Activated gamma-delta T cell treated with Interleukin-2 at 50 U/mL for 16 hours (primary cell): Measurements from ENCODE around the gene CNGA2.

Experiments
- DNase-seq: peaks from one replicate; pipeline ENCODE4 v3.0.0-alpha.2; 2020

The CNGA2 gene

GRCh38 chrX:151754047-151754429 lies 19.5 kb downstream of the CNGA2 start:
- no peak for DNase-seq

GRCh38 chrX:151754641-151755215 lies 20.2 kb downstream of the CNGA2 start:
- DNase-seq, result no peak

DNA sequence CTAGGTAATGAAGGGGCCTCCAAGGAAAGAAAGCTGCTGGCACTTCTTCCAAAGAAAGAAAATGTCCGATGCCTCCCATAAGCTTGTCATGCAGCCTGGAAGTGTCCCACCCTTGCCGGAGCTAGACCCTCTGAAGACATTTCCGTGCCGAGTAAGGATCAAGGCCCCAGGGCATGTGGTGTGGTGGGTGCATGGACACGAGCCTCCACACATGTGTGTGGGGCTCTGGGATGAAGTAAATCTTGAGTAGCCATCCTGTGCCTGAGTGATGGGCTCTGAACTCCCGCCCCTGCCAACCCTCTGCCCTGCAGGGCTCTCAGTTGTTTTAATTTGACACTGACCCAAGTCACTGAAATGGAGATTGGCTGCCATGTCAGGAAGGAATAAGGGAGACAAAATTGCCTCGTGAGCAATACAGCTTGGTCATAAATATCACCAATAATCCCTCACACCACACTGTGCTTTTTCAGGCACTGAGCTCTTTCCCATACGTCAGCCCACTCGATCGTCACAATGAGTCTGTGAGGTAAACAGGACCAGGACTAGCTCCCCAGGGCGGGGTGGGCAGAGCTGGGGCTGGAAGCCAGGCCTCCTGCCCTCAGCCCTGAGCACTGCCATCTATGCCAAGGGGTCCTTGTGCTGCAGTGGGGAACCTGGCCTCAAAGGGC lies 24.6 kb downstream of the CNGA2 start:
- DNase-seq, result no peak

- no peak for DNase-seq
Measured at GRCh38 chrX:151762802-151763201, 28.3 kb downstream of the CNGA2 start.

- no peak for DNase-seq
Measured at GRCh38 chrX:151763711-151764110, 29.2 kb downstream of the CNGA2 start.

- no peak for DNase-seq
Measured at GRCh38 chrX:151765026-151765425, 30.5 kb downstream of the CNGA2 start.

- DNase-seq, result no peak
Measured at GRCh38 chrX:151771726-151772125, 37.2 kb downstream of the CNGA2 start.

DNA sequence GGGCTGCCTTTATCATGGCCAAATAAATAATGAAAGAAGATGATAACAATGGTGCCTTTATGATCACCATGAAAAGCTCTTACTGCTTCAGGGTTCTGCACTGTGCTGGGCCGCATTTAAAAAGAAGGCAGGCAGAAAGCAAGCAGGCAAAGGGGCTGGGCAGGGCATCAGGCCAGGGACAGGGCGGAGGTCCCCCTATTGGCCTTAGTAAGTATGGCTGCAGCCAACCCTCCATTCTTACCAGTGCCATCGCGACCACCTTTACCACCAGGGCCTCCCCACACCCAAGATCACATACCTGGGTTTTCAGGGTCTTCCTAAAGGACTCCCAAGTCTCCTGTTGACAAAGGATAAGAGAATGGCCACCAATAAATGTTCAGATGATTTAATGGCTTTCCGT lies 38.9 kb downstream of the CNGA2 start:
- no peak for DNase-seq

DNA sequence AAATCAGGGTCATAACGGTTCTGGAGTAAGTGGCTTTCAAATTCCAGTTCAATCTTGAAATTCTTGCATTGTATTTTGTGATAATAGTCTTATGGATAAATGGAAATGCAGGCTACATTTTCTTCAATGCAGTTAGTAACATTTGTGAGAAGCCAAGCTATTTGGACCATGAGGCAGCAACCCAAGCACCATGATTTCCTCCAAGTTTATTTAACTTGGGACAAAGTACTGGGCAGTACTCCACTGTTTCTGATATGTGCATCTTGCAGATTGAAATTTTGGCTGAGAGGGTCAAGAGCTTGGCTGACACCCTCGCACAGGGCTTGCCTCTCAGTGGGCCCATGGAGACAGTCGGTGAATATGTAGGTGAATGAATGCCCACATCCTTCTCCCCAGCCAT lies 39.9 kb downstream of the CNGA2 start:
- no peak for DNase-seq

DNA sequence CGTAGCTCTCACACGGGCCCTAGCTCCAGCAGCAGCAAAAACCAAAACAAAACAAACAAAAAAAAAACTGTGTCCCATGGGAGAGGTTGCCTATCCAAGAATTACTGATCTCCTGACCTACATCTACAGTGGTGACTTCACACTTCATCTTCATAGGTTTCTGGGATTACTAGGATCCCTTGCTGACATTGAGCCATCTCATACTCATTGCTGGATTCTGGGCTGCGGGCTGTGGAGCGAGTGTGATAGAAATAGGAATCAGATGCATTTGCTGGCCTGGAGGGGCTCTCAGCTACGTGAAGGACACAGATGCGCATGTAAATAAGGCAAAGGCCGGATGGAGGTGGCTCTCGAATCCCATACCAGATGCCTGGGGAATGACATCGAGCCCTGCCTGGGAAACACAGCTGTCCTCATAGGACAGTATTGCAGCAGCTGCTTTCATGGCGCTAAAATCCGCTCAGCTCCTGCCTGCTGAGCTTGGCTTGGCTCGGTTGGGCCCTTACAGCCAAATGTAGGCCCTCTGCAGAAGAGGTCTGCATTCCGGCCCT lies 41.7 kb downstream of the CNGA2 start:
- no peak for DNase-seq

DNA sequence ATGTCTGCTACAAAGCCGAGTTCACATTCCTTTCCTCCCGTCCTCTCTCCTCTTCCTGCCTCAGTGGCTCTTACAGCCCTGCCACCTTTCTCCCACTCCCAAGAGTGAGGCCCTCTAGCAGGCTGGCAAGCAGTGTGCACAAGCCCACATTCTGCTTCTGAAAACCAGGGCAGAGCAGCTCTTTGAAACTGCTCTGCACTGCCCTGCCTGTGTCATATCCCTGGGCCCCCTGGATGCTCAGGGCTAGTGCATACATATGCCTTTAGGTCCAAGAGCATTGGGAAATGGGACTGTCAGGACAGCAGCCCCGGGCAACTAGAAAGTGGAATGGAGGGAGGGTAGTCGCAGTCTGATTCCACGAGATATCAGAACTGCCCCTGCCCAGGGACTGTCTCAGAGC lies 42.4 kb downstream of the CNGA2 start:
- DNase-seq, result no peak

DNA sequence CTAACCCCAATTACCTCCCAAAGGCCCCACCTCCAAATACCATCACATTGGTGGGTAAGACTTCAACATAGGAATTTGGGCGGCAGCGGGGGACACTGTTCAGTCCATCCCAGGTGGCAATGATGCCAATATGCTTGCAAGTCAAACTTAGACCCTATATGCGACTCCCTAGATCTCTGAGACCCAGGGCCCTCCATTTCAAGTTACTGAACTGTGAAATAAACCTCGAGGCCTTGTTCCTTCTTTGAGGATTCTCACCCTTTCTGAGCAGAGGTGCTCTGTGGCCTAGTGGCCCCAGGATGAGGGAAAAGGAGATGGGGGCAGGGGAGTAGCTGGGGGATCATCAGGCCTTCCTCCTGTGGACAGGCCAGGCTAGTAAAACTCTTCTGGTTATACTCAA lies 44.7 kb downstream of the CNGA2 start:
- DNase-seq, result no peak

DNA sequence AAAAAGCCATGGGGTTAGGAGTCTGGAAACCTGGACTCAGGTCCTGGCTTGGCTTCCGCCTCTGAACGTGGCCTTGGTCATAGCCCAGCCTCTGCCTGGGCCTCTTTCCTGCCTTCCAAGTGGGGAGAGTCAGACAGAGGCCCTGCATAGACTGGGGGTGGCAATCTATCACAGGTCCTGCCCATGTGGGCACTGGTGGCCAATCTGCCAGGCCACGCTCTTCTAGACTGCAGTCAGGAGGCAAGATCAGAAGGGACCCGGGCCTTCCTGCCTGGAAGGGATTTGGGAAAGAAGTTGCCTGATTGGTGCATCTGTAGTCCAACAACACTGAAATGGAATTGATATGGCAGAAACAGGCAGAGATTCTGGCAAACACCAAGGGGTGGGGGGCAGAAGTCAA lies 46.1 kb downstream of the CNGA2 start:
- no peak for DNase-seq

DNA sequence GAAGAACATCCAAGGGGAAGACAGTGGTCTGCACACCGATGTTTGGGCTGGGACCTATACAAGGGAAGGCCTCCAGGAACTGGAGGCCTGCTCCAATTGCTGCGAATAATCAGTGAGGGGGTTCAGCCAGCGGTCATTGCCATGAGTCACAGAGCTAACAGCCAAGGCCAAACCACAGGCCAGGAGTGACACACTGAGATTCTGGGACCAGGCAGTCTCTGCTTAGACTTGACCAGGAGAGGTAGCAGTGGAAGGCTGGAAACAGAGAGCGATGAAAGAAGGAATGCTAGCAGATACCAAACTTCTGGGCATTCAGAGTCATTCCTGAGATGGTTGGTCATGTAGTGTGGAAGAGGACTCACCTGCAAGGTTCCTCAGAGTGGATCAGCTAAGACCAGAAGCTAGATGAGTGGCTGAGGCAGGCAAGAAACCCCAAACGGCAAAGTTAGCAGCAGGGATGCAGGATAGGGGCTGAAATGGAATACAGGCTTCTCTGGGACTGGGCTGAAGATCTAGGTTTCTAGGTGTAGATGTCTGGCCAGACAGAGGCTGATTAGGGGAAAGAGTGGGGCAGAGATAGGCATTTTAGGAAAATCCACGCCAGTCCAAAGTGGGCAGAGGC lies 54.7 kb downstream of the CNGA2 start:
- no peak for DNase-seq

GRCh38 chrX:151790481-151791160 lies 56.1 kb downstream of the CNGA2 start:
- no peak for DNase-seq

DNA sequence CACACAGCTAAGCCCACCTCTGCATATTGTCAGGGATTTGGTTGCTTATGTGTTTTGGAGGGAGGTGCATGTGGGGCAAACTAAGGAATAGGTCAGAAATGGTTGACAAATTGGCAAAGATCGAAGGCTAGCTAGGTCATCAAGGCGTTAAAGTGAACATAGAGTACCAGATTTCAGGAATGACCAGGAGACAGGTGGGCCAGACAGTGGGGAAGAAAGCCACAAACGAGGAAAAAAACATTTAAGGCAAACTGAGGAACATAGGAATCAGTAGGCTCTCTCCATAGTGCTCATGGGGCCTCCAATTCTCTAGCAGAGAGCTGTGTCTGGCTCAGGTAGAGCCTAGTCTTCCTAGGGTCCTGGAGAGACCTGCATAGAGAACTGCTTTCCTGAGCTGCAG lies 57.4 kb downstream of the CNGA2 start:
- DNase-seq, result no peak

GRCh38 chrX:151792505-151792904 lies 58.0 kb downstream of the CNGA2 start:
- no peak for DNase-seq

DNA sequence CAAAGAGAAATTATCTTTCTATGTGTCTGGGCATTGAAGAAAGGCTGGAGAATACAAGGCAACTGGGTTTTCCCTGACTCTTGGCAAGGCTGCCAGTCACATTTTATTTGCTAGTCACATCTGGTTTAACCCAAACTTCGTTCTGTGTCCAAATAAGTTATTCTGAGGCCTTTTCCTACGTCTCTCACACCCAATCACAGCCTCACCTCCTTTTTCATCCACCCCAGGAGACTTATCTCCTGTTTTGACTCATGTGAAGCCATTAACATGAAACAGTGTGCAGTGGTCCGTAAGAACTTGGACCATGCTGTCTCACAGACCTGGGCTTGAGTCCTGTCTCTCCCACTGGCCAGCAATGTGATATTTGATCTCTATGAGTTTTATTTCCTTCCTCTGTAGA lies 59.3 kb downstream of the CNGA2 start:
- no peak for DNase-seq
